NCI-H146 treated with DMSO at 0.1 percent for 48 hours (cell line): Measurements from ENCODE around the gene RAB20.
"Not testable (repeated sequence)": the region's sequence is repeated elsewhere in the genome, so short reads cannot be mapped to it uniquely, and the experiment has no call there.

Experiments used
- DNase-seq: peaks from one replicate; lab custom pipeline; 2025; ENCODE audit not compliant: unreplicated experiment; lab: John Stamatoyannopoulos, UW

Gene RAB20

GRCh38 chr13:110576070-110576394 lies 14.5 kb upstream of the RAB20 start:
- DNase-seq = peak; percentile 35

DNA sequence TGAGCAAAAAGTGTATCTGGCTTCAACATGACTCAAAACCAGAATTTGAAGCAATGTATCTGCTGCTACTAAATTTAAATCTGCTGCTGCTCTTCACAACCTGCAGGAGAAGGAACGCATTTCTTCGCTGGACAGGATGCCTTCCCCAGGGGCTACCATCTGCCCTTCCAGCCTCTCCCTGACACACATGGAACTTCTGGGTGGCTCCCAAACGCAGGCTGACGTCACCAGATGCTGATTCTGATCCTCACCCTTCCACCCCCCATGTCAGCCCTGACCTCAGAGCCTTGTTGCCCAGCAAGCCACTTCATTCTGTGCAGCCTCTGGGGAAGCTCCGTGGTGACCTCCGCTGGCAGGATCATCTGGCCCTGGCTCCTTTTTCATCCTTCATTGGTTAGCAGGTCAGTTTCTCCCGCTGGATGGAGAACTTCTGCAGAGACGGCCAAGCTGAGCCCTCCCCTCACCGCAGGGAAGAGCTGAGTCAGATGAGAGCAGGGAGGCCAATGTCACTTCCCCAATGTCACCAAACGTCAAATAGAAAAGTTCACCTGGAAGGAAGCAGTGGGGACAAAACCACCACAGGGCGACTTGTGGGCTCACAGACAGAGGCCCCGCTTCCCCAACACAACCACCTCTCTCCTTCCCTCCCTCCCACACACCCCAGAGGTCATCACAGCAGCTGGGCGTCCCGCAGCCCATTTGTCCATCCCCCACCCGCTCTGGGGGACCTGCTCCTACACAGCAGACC lies 14.0 kb upstream of the RAB20 start:
- DNase-seq = peak; percentile 74

DNA sequence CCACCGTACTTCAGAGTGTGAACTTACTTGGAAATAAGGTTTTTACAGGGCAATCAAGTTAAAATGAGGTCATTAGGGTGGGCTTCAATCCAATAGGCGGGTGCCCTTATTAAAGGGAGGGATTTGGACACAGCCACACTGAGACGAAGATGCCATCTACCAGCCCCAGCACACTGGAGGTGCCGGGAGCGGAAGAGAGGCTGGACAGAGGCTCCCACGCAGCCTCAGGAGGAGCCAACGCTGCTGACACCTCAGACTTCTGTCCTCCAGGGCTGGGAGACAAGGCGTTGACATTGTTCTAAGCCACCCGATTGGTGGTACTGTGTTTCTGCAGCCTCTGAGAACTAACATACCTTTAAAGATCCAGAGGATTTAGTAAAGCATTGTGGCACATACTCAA lies 12.6 kb upstream of the RAB20 start:
- no peak for DNase-seq

GRCh38 chr13:110572778-110573118 lies 11.2 kb upstream of the RAB20 start:
- no peak for DNase-seq

- DNase-seq = no peak
These were observed 10.6 kb upstream of the RAB20 start for GRCh38 chr13:110571896-110572777.

GRCh38 chr13:110570886-110571285 lies 9.4 kb upstream of the RAB20 start:
- no peak for DNase-seq

DNA sequence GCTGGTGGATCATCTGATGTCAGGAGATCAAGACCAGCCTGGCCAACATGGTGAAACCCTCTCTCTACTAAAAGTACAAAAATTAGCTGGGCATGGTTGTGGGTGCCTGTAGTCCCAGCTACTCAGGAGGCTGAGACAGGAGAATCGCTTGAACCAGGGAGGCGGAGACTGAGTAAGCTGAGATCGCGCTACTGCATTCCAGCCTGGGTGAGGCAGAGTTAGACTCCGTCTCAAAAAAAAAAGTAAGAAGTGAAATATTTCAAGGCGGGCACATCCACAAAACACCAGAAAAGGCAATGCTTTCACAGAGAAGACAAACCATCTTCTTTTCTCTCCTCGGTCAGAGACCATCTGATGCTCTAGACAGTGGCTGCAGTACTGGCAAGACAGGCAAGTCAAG lies 8.4 kb upstream of the RAB20 start:
- DNase-seq = not testable (repeated sequence)

GRCh38 chr13:110568612-110569011 lies 7.1 kb upstream of the RAB20 start:
- no peak for DNase-seq

- DNase-seq = no peak
These were observed 4.6 kb upstream of the RAB20 start for GRCh38 chr13:110566171-110566570.

GRCh38 chr13:110565296-110565695 lies 3.8 kb upstream of the RAB20 start:
- DNase-seq = no peak

DNA sequence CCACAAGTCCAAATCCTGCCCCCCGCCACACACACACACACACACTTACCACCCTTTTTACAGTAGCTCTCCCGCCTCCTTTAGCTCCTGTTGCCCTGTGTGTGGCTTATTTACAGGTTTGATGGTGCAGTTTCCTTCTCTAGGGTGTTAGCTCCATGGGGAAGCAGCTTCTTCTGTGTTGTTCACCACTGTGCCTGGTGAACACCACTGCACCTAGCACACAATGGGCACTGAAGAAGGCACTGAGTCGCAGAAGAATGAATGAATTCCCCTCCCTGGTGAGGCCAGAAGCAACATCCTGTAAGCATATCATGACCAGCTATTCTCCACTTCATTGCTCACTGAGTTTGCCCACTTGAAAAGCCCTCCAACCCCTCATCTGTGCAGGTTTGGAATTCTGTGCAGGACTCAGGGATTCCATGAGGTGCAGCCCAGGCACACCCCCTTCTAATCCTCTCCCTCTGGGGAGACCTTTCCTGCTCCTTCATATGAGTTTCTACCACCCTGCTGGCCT lies 3.0 kb upstream of the RAB20 start:
- no peak for DNase-seq

GRCh38 chr13:110563463-110563774 lies 1.9 kb upstream of the RAB20 start:
- DNase-seq = no peak

GRCh38 chr13:110562696-110563462 lies 1.4 kb upstream of the RAB20 start:
- DNase-seq = no peak

- no peak for DNase-seq
These were observed 595 bp upstream of the RAB20 start for GRCh38 chr13:110562036-110562597.

- DNase-seq = peak; percentile 56
These were observed 750 bp downstream of the RAB20 start for GRCh38 chr13:110560601-110561343.

- no peak for DNase-seq
These were observed 1.5 kb downstream of the RAB20 start for GRCh38 chr13:110559986-110560385.

- no peak for DNase-seq
These were observed 2.0 kb downstream of the RAB20 start for GRCh38 chr13:110559429-110559943.

DNA sequence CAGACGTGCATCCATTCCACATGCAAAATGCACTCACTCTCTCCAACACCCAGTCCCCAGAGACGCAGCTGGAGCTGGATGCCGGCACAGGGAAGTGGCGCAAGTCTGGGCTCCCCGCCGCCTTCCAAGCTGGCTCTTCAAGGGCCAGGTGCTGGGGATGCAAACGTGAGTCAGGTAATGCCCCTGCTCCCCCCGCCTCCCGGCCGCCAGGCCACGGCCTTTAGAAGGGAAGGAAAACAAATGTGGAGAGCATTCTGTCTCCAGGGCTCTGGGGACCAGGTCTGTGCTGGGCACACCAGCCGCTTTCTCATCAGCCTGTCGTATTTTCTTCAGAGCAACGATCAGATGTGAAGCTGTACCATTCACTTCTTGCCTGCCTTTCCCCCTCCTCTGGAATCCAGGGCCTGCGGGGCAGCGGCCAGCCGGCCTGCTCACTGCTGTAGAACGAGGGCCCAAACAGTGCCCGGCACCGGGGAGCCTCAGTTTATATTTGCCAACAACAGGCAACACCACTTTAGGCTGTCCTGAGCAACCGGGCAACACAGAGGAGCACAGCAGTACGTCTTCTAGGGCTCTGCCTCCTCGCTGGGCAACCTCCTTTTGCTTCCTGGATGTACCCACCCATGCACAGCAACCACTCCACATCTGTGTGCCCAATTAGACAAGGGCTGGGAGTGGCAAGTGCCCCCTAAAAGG lies 3.8 kb downstream of the RAB20 start:
- no peak for DNase-seq

DNA sequence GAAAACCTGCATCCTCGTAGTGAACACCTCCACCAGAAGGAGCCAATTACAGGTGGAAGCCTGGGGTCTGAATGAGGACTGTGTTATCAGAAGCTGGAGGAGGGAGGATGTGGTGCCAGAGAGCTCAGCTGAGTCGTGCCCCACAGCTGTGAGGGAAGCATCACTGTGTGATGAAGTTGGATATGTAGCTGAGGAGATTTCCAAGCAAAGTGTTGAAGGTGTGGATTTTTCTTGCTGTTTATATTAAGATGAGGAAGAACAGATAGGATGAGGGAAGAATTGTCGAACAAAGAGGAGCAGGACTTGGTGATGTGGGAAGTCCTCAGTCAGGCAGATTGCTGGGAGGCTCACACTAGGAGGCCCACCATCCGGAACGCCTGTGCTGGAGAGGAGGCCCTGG lies 4.4 kb downstream of the RAB20 start:
- DNase-seq = no peak

DNA sequence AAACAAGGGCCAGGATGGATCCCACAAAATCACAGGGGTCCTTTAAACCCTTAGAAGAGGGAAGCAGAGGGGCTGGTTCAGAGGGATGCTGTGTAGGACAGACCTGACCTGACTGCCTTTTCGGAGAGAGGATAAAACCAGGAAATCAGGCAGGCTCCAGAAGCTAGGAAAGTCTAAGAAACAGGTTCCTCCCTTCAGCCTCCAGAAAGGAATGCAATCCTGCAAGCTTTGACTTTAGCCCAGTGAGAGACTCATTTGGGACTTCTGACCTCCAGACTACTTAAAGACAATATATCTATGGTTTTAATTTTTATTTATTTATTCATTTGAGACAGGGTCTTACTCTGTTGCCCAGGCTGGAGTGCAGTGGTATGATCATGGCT lies 5.3 kb downstream of the RAB20 start:
- no peak for DNase-seq
